ENCODE results near the gene ZFP36L1.

DNA sequence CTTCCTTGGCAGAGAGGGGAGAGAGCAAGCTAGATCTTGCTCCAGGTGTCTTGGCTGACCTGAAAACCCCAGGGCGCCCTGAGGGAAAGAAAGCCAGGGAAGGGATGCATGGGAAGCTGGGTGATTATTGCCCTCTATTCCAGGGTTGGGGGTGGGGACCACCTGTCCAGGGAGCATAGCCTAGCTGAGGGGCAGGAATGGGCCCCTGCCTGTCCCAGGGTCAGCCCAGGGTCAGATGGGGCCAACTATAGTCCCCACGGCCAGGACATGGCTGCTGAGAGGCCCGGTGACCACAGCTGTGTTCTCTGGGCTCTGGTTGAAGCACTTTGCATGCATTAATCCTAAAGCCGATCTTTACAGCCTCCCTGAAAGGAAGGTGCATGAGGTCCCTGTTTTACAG lies 30.1 kb upstream of the ZFP36L1 start:
- TF ChIP-seq ESRRG (CRISPR knock-in tag; IDR thresholded peaks at IDR 0.05): no peak
- no peak for TF ChIP-seq RARB (CRISPR knock-in tag; IDR thresholded peaks at IDR 0.05)
- TF ChIP-seq, protein P1, sequence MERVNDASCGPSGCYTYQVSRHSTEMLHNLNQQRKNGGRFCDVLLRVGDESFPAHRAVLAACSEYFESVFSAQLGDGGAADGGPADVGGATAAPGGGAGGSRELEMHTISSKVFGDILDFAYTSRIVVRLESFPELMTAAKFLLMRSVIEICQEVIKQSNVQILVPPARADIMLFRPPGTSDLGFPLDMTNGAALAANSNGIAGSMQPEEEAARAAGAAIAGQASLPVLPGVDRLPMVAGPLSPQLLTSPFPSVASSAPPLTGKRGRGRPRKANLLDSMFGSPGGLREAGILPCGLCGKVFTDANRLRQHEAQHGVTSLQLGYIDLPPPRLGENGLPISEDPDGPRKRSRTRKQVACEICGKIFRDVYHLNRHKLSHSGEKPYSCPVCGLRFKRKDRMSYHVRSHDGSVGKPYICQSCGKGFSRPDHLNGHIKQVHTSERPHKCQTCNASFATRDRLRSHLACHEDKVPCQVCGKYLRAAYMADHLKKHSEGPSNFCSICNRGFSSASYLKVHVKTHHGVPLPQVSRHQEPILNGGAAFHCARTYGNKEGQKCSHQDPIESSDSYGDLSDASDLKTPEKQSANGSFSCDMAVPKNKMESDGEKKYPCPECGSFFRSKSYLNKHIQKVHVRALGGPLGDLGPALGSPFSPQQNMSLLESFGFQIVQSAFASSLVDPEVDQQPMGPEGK (CRISPR knock-in tag; IDR thresholded peaks at IDR 0.05; ENCODE audit: borderline replicate concordance): no peak
- no peak for TF ChIP-seq ZNF565 (CRISPR knock-in tag; conservative IDR thresholded peaks at IDR 0.05; ENCODE audit: low read depth)
- TF ChIP-seq, protein P2, sequence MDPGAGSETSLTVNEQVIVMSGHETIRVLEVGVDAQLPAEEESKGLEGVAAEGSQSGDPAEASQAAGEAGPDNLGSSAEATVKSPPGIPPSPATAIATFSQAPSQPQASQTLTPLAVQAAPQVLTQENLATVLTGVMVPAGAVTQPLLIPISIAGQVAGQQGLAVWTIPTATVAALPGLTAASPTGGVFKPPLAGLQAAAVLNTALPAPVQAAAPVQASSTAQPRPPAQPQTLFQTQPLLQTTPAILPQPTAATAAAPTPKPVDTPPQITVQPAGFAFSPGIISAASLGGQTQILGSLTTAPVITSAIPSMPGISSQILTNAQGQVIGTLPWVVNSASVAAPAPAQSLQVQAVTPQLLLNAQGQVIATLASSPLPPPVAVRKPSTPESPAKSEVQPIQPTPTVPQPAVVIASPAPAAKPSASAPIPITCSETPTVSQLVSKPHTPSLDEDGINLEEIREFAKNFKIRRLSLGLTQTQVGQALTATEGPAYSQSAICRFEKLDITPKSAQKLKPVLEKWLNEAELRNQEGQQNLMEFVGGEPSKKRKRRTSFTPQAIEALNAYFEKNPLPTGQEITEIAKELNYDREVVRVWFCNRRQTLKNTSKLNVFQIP (CRISPR knock-in tag; IDR thresholded peaks at IDR 0.05; ENCODE audit: borderline replicate concordance, low read depth): no peak
- TF ChIP-seq ZC3H10 (CRISPR knock-in tag; IDR thresholded peaks at IDR 0.05): no peak

Data from SK-N-SH treated with all-trans-retinoic acid at 6 μM for 48 hours (cell line).